PC-9 (cell line): ENCODE data around the gene ITGAD. TPM values are rescaled to one million over a fixed set of nuclear protein-coding genes. Genes with fewer than 3 reads are reported as not detected.

Source experiments
- BruUV-seq: library from RNA; stranded (reverse); fragments of 400-500 nt; replicated peaks from 2 replicates; lab custom pipeline; 2021; lab: Mats Ljungman, UMichigan
- CTCF ChIA-PET: fragments of 300-600 bp; sonication (Branson Sonifier 250); formaldehyde crosslinking; loops from one replicate; lab custom pipeline; 2022; ENCODE audit warnings: antibody characterized with exemption; lab: Charles Lee
- POLR2A ChIA-PET: fragments of 300-600 bp; sonication (Branson Sonifier 250); formaldehyde crosslinking; loops from one replicate; lab custom pipeline; 2022; ENCODE audit warnings: antibody characterized with exemption; ENCODE audit not compliant: unreplicated experiment; lab: Charles Lee
- DNase-seq, 2 experiments: peaks; one replicate each; pipeline versions ENCODE4 v3.0.0 to v3.0.0-alpha.2; 2015 to 2022; ENCODE audit warnings: mixed read lengths in 1 of 2
- H2AFZ ChIP-seq: fragments of 200-600 bp; sonication (generic); 2 replicates; pipeline ENCODE4 v1.8.1; 2017; ENCODE audit warnings: antibody characterized with exemption
- H3F3A ChIP-seq: fragments of 200-600 bp; sonication (generic); 2 replicates; pipeline ENCODE4 v1.8.1; 2017; ENCODE audit warnings: antibody characterized with exemption, mild to moderate bottlenecking, low read depth; ENCODE audit not compliant: insufficient read depth
- H3K27ac ChIP-seq: fragments of 200-600 bp; sonication (generic); 2 replicates; pipeline ENCODE4 v1.6.1; 2016; ENCODE audit warnings: mixed run types
- H3K27me3 ChIP-seq: fragments of 200-600 bp; sonication (generic); 2 replicates; pipeline ENCODE4 v1.6.1; 2016; ENCODE audit warnings: low read depth, mixed run types; ENCODE audit not compliant: insufficient read depth
- H3K36me3 ChIP-seq: fragments of 200-600 bp; sonication (generic); 2 replicates; pipeline ENCODE4 v1.6.1; 2016; ENCODE audit warnings: low read depth, mixed run types
- H3K4me1 ChIP-seq: fragments of 200-600 bp; sonication (generic); replicated peaks from 2 replicates; pipeline ENCODE4 v1.6.1; 2016; ENCODE audit warnings: mixed run types; ENCODE audit not compliant: insufficient read depth
- H3K4me2 ChIP-seq: fragments of 200-600 bp; sonication (generic); 2 replicates; pipeline ENCODE4 v1.6.1; 2017; ENCODE audit warnings: mixed run types
- H3K4me3 ChIP-seq: fragments of 200-600 bp; sonication (generic); 2 replicates; pipeline ENCODE4 v1.6.1; 2016; ENCODE audit warnings: mixed run types
- H3K79me2 ChIP-seq: fragments of 200-600 bp; sonication (generic); 2 replicates; pipeline ENCODE4 v1.6.1; 2017; ENCODE audit warnings: low read depth, mixed run types
- H3K9me2 ChIP-seq: fragments of 200-600 bp; sonication (generic); 2 replicates; pipeline ENCODE4 v1.8.1; 2017; ENCODE audit warnings: mild to moderate bottlenecking; ENCODE audit not compliant: insufficient read depth
- H3K9me3 ChIP-seq: fragments of 200-600 bp; sonication (generic); 2 replicates; pipeline ENCODE4 v1.8.1; 2016; ENCODE audit warnings: low read depth; ENCODE audit not compliant: insufficient read depth
- H4K20me1 ChIP-seq: fragments of 200-600 bp; sonication (generic); 2 replicates; pipeline ENCODE4 v1.8.1; 2017; ENCODE audit not compliant: insufficient read depth
- CTCF ChIP-seq: fragments of 200-600 bp; sonication (generic); conservative IDR thresholded peaks from 2 replicates; pipeline ENCODE4 v1.6.1; 2017; ENCODE audit warnings: mixed run types, antibody characterized with exemption, mild to moderate bottlenecking, moderate library complexity
- EZH2 ChIP-seq: fragments of 200-600 bp; sonication (generic); IDR thresholded peaks from 2 replicates; pipeline ENCODE4 v1.8.0; 2017; ENCODE audit warnings: antibody characterized with exemption, low read depth
- intact Hi-C: fragments of 100-400 bp; cut with micrococcal nuclease; formaldehyde crosslinking; loops from one replicate; pipeline ENCODE4 v1.10.0; 2022; ENCODE audit not compliant: unreplicated experiment
- total RNA-seq: library from RNA; stranded (reverse); gene quantifications from 2 replicates; pipeline ENCODE4 v1.2.3, GENCODE V29; 2021

The ITGAD gene
- total RNA-seq, 1 experiment from 2014 or later: not detected

GRCh38 chr16:31458073-31458843 lies 65.1 kb downstream of the ITGAD start:
- ChIA-PET CTCF (interaction anchor here (0.6 to 2.0 kb wide), 6 partner anchors 15 to 890 kb away, joined by 3 to 8 read pairs (median 6); partner anchors contain the start of genes KAT8 and ZNF843), POLR2A (interaction anchor here (0.5 to 0.7 kb wide), 5 partner anchors 13 to 327 kb away, joined by 4 to 9 read pairs (median 4); partner anchors contain the start of gene TGFB1I1)
- Histone ChIP-seq H3K4me3 (peak overlapping the region; percentile 80), H4K20me1 (peaks cover 20% of the 10 kb centered on the region), H3K79me2 (peaks cover 54% of the 10 kb centered on the region), H3K4me1 (peaks cover 49% of the 10 kb centered on the region), H2AFZ (peak overlapping the region; percentile 86), H3K27me3 (no peaks in the 10 kb centered on the region), H3K27ac (peak overlapping the region; percentile 95), H3F3A (peaks cover 41% of the 10 kb centered on the region), H3K9me2 (no peaks in the 10 kb centered on the region), H3K4me2 (peak overlapping the region; percentile 86), H3K36me3 (no peaks in the 10 kb centered on the region), H3K9me3 (no peaks in the 10 kb centered on the region)
- TF ChIP-seq CTCF: no peak
- TF ChIP-seq EZH2: no peak
- peak; percentile 63 to 65 for DNase-seq
- no TSS peak for BruUV-seq
- intact Hi-C loops: loop anchor here (2.0 to 10.0 kb wide), 5 partner anchors 239 to 803 kb away; partner anchors contain the start of genes FBRS, PRR14 and SETD1A

GRCh38 chr16:31458844-31459686 lies 65.9 kb downstream of the ITGAD start, which contains the start of gene ARMC5:
ARMC5 (plus strand) TSS chr16:31459501; CDS start chr16:31459525, 24 bp downstream.
- TF ChIP-seq EZH2: no peak
- peak; percentile 66 for TF ChIP-seq CTCF
- Histone ChIP-seq H3K9me2 (no peaks in the 10 kb centered on the region), H4K20me1 (peaks cover 20% of the 10 kb centered on the region), H3F3A (peaks cover 34% of the 10 kb centered on the region), H3K27ac (peak within 1 kb of the TSS; percentile 95), H2AFZ (peak within 1 kb of the TSS; percentile 86), H3K36me3 (no peaks in the 10 kb centered on the region), H3K4me2 (peak within 1 kb of the TSS; percentile 92), H3K9me3 (no peaks in the 10 kb centered on the region), H3K4me1 (peaks cover 41% of the 10 kb centered on the region), H3K27me3 (no peaks in the 10 kb centered on the region), H3K4me3 (peak within 1 kb of the TSS; percentile 80), H3K79me2 (peaks cover 54% of the 10 kb centered on the region)
- BruUV-seq: TSS peak; percentile 36
- ChIA-PET CTCF (interaction anchor here (0.5 to 2.0 kb wide), 5 partner anchors 16 to 465 kb away, joined by 3 to 8 read pairs (median 7); partner anchors contain the start of genes KAT8 and ZNF843), POLR2A (interaction anchor here (0.6 to 1.0 kb wide), 7 partner anchors 13 to 645 kb away, joined by 4 to 9 read pairs (median 7); partner anchors contain the start of genes RUSF1, TGFB1I1 and ZNF267)
- intact Hi-C loops: loop anchor here (1.0 to 10.0 kb wide), 8 partner anchors 18 to 804 kb away; partner anchors contain the start of genes FBRS, PRR14, RUSF1 and SETD1A
- peak; percentile 96 to 99 for DNase-seq
